Activated CD8-positive, alpha-beta memory T cell treated with anti-CD3 and anti-CD28 coated beads for 48 hours (primary cell): ENCODE results near the gene PLAAT3.
"Not testable (repeated sequence)": the region's sequence is repeated elsewhere in the genome, so short reads cannot be mapped to it uniquely, and the experiment has no call there.

ENCODE experiments used
- DNase-seq, 3 experiments: peaks; one replicate each; pipeline ENCODE4 v3.0.0-alpha.2; 2020; ENCODE audit warnings: low read depth in 2 of 3, low spot score in 2 of 3

The PLAAT3 gene

DNA sequence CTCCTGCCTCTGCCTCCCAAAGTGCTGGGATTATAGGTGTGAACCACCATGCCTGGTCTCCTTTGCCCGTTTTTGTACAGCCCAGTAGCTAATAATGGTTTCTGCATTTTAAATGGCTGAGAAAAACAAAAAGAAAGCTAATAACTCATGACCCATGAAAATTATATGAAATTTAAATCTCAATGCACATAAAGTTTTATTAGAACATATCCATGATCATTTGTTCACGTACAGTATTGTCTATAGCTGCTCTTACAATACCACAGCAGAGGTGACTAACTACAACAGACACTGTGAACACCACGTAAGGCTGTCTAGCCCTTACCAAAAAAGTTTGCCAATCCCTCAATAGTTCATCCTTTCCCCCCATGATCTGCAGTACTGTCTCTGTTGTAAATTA lies 44.7 kb downstream of the PLAAT3 start:
- no peak for DNase-seq

DNA sequence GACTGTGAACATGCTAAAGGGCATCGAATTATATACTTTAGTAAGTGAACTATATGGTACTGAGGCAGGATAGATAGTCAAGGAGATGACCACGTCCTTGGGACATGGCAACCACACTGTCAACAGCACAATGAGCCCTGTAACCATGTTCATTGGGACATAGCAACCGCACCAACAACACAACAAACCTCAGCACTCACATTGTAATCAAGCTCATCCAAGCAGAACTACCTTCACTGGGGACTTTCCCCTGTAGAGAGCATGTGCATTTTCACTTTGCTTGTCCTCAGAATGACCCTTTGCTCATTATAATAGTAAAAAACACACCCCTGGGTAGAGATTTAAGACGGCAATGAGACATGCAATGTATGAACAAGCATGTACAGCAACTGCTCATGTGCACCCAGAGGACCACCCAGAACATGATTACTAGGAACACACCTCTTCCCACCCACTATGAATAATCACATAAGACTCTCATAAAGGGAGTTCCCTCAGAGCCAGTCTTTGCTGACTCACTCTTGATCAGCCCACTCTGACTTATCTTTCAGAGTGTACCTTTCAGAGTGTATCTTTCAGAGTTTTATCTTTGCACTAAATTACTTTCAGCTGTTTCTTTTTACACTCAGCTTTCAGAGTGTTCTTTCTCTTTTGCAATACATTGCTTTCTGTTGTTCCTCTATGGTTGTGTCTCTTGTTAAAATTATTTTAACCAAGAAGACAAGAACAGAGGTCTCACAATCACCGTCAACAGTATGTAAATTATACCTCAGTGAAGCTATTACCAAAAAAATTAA lies 47.0 kb downstream of the PLAAT3 start:
- DNase-seq, result peak in 1 of 3 experiments; percentile 29

DNA sequence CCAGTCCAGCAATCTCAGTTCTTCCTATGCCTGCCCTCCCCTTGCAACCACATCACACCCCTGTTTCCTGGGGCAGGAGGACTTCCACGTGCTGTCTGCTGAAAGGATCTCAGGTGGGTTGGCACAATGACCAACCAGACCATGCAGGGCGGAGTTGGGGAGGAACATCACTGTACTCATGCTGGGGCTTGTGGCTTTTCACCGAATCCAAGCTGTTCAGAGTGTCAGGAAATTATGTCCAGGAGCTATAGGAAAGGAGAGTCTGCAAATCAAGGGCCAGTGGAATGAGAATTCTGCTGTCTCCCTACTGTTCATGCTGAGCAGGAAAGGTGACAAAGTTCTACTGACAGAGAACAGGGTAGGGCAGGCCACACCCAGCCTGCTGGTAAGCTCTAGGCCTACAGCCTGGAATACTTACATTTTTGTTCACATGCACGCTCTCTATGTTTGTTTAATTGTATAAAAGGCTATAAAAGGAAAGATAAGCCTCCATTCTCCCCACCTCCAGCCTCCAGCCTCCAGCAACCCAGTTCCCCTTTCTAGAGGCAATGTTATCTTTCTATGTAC lies 49.4 kb downstream of the PLAAT3 start:
- DNase-seq, result no peak

DNA sequence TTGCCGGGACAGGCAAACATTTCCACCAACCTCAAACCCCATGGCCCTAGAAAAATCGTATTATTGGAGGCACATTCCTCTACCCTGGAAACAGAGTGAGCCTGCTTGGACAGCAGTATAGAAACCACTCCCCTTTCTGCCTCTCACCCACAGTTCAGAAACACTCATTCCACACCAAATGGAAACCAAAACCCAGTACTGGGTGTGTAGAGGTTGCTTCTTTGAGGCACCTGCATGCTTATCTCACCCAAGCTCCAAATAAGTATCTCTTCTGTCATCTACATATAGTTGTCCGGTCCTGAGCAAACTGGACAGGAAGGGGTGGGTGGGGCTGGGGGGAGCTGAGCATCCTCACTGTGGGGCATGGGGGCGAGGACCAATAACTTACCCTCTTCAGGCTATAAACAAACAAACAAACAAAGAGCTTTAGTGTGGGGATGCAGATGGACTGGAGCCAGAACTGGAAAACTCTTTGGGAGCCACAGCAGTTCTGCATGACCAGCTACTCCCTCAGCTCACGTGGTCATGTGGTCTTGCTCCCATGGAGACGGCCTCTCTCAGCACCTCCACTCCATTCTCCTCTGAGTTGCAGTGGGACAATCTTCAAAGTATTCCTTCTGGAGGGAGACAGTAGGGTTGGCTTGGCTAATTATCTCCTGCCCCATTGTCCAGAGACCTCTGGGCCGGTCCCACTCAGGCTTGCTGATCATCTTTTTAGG lies 50.0 kb downstream of the PLAAT3 start:
- no peak for DNase-seq

DNA sequence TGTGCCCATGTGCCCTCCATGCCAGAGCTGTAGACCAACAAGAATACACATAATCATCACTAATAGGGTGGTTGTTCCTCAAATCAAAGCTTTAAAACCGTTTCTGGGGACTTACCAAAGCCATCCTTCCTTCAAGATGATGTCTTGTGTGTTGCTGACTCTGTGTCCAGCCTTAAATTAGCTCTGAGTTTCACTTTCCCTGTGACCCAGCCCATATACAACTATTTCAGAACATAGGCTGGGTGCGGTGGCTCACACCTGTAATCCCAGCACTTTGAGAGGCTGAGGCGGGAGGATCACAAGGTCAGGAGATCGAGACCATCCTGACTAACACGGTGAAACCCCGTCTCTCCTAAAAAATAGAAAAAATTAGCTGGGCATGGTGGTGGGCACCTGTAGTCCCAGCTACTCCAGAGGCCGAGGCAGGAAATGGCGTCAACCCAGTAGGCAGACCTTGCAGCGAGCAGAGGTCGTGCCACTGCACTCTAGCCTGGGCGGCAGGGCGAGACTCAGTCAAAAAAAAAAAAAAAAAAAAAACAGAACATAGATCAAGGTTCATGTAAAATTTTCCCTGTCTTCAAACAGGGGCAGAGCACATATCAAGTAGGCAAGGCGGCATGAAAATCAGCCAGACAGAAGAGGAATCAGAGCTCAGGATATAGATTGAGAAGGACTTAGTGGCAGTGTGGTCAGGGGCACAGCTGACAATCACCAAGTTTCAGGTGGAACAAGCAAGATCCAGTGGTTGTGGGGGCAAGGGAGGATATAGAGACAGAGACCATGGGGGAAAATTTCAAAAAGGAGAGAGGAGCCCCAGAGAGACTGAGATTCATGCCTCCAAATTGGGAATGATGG lies 50.8 kb downstream of the PLAAT3 start, which contains the start of gene PLAAT2:
Gene PLAAT2, minus strand, starts transcription at position 179 of the 855 bp plus-strand sequence. Its CDS starts 55 bp downstream, at position 124.
- no peak for DNase-seq

DNA sequence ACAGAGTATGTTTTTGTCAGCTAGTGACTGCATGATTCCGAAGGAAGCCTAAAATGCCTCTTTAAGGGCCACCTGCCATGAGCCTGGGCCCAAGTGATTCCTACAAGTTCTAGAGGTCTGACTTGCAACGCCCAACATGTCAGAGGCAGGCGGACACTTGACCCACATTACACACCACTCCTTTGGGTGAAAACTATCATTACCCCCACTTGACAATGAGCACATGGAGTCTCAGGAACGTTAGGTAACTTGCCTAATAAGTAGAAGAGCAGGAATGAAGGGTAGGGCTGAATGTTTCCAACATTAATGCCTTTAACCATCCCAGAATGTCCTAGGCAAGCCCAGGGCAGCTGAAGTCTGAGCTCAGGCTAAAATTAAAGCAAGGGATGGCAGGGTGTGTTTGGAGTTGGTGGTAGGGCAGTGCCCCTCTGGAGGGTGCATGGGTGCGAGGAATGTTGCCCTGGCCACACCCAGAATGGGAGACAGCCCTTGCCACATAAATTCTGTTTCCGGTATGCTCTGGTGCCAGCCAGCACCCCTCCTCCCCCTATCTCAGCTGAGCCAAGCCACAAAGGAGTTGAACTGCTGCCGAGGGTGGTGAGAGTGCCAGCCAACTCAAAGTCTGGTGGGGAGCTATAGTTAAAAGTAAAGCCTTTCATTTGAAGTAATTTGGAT lies 53.6 kb downstream of the PLAAT3 start:
- no peak for DNase-seq

DNA sequence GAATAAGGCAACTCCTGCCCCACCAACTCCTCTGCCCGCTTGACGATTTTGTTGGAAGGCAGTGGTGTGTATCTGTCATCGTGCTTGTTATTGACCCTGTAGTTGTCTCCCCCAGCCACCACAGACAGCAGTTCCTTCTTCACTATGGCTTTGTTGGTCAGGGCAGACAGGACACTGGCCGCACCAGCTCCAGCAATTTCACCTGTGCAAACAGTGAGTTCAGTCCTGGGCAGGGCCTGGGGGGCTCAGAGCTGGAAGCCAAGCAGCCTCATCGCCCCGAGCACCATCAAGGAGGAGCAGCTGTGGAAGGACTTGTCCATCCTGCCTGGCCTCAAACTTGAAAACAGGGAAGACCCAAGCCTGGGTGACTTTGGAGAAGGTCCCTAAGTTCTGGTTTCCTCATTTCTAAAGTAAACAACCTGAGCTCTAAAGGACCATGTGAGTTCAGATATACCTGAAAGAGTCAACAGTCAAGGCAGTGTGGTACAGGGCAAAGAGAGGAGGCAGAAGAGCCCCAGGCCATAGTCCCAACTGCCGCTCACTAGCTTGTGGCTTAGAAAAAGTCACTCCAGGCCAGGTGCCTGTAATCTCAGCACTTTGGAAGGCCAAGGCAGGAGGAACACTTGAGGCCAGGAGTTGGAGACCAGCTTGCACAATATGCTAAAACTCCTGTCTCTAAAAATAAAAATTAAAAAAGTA lies 55.6 kb downstream of the PLAAT3 start:
- no peak for DNase-seq

DNA sequence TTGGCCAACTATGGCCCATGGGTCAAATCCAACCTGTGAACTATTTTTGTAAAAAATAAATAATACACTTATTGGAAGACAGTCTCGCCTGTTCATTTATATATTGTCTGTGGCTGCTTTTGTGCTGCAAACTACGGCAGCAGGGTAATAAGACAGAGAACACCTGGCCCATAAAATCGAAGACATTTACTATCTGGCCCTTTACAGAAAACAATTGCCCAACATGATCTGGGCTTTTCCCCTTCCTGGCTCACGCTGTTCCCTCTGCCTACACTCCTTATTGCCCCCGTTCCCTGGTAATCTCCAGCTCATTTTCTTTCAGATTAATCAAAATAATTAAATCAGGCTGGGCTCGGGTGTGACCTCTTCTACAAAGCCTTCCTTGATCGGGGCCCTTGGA lies 56.7 kb downstream of the PLAAT3 start:
- no peak for DNase-seq

DNA sequence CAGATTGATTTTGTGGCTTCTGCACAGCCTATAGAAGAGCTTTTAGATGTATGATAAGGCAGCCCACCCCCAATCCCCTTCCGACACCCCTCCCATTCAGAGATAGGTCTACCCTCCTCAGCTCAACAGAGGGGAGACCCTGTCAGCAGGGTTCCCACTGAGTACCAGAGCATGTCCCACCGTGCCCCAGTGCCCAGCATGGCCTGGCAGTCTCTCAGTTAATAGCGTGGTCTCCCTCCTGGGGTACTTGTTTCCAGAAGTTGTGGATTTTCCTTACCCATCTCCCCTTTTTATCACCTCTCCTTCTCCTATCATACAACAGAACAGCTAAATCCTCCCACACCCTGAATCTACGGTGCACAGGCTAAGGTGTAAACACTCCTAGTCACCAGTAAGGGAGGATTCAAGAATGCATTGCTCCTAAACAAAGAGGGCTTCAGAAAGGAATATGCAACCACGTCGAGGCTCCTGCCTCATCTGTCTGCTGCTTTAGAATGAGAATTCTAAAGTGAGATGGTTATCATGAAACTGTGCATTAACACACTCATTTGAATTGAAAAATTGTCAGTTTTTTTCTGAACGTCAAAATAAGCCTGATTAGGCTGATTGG lies 57.7 kb downstream of the PLAAT3 start:
- no peak for DNase-seq

DNA sequence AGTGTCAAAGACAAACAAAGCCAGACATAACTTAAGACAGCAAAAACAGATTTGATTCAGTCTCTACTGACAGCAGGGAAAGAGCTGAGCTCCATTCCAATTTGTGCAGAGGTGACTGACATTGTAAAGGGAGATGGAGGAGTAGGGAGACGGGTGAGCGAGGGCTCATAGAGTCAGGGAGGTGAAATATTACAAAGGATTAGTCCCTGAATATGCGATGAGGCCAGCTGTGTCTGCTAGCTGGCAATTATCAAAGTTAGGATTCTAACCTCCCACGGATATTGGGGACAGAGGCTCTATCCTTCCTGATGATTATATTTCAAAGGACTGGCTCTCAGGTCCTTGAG lies 59.4 kb downstream of the PLAAT3 start:
- DNase-seq, result no peak

DNA sequence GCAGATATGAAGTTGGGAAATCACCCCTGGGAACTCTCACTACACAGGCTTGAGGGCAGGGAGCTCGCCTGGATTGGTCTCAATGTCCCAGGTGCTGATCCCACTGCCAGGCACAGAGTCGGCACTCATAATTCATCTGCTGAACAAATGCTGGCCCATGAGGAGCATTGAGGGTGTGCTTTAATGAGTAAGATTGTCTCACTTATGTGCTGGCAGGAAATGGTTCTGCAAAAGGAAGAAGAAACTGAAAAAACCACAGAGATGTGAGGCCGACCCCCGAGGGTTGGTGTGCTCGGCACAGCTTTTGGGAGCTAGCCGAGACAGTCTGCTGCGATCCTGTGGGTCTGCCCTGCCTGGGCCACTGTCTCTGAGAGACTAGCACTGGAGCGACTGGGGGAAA lies 60.5 kb downstream of the PLAAT3 start:
- DNase-seq, result no peak

DNA sequence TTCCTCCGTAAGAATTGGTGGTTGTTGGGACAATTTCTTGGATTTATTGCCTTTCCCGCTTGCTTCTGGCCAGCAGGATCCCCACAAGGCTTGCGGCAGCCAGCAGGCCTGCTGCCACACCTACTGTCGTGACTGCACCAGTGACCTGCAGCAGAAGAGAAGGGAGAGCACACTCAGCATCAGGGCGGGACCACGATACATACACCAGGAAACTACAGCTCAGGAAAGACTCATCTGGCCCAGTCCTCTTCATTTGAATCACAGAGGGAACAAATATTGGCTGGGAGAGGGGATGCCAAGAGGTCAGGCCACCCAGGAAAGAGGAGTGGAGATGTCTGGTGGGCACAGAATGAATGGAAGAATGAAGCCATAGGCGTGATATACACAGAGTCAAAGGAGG lies 61.3 kb downstream of the PLAAT3 start:
- DNase-seq, result no peak

DNA sequence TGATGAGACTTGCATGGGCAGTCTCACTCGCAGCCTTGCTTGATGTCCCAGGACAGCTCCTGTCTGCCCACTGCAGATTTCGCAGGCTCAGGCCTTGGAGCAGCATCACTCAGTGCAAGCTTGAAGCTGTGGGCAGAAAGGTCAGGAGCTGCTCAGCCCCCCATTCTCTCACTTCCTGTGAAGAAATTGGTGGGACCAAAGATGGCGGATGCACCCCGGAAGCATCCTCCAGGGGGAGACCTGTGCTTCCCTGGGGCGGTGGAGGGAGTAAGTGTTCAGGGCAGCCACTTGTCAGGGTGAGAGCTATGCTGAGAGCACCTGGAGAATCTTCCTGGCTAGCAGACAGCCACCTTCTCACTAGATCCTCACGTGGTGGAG lies 62.4 kb downstream of the PLAAT3 start:
- DNase-seq, result no peak

DNA sequence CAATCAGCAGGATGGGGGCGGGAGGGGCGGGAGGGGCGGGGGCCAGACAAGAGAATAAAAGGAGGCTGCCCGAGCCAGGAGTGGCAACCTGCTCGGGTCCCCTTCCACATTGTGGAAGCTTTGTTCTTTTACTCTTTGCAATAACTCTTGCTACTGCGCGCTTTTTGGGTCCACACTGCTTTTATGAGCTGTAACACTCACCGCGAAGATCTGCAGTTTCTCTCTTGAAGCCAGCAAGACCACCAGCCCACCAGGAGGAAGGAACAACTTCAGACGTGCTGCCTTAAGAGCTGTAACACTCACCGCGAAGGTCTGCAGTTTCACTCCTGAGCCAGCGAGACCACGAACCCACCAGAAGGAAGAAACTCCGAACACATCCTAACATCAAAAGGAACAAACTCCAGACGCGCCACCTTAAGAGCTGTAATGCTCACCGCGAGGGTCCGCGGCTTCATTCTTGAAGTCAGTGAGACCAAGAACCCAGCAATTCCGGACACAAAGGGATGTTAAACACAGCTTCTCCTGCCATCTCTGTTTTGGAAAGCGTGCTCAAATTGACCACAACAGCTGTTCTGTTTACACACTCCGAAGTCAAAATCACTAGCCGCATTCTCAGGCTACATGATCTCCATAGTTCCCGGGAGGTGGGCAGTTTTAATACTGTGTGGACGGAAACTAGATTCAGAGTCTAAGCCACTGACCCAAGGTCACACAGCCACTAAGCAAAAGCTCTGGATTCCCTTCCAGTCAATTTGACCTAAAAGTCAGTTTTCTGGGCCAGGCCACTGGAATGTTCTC lies 62.9 kb downstream of the PLAAT3 start:
- no peak for DNase-seq

DNA sequence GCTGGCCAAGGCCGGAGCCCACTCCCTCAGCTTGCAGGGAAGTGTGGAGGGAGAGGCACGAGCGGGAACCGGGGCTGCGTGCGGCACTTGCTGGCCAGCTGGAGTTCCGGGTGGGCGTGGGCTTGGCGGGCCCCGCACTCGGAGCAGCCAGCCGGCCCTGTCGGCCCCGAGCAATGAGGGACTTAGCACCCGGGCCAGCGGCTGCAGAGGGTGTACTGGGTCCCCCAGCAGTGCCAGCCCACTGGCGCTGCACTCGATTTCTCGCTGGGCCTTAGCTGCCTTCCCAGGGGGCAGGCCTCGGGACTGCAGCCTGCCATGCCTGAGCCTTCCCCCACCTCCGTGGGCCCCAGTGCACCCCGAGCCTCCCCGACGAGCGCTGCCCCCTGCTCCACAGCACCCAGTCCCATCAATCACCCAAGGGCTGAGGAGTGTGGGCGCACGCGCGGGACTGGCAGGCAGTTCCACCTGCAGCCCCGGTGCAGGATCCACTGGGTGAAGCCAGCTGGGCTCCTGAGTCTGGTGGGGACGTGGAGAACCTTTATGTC lies 64.0 kb downstream of the PLAAT3 start:
- not testable (repeated sequence) for DNase-seq

DNA sequence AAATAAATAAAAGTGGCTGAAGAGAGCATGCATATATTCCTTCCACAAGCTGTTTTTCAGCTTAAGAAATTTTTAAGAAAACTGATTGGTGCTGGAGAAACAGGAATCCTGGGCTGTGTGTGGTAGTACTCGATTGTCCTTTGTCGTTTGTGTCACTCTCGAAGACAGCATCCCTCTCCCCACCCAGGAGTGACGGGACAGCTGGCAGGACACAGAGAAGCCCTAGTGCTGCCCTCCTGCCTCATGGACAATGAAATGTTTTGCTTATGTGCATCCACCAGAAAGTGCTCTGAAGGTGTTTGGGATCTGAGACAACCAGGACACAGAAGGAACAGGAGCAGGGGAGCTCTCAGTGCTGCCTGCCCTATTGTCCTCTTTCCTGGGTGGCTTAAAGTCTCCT lies 64.8 kb downstream of the PLAAT3 start:
- no peak for DNase-seq

DNA sequence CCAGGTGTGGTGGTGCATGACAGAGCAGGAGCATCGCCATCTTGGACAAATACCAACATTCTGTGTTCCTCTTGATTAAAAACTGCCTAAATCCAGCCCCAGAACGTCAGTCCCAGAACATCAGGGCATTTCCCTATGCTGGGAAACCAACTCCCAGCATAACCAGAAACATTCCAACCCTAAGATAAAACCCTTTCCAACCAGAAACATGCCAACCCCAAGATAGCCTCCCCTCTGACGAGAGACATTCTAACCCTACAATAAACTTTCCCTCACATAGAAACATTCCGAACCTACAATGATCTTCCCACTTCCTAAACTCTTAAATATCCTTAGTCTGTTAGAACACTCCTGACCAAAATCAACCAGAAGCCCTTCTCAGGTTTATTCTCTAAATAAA lies 66.1 kb downstream of the PLAAT3 start:
- no peak for DNase-seq

DNA sequence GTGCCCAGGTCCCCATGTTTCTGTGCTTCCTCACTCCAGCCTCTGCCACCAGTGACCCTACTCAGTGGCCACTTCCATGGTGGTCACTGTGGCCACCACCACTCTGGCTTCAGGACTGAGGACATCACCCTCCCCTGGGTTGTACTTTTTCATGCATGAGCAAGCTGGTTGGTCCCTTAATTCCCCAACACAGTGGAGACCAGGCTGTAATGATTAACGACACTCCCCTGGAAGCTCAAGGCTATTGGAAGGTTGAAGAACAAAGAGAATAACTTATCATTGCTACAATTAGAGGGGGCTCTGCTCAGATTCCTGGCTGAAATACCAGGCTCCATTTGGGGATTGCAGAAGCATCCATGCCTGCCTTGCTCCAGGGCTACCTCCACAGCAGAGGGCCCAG lies 67.2 kb downstream of the PLAAT3 start:
- no peak for DNase-seq

DNA sequence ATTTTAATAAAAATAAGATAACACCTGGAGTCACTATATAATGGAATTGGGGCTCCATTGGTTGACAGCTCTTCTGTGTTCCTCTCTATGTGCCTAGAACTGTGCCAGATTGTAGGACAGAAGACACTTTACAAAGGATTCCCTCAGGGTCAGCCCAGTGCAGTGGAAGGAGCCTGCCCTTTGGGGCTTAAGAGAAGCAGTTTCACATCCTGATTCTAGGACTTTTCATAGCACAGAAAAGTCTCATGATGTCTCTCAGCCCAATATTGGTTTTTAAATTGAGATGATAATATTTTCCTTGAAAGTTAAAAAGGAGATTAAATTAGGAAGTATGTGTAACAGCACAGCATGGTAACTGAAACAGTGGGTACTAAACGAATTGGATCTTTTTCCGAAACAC lies 70.5 kb downstream of the PLAAT3 start:
- no peak for DNase-seq
